Osteocyte (in vitro differentiated cells): Measurements from ENCODE around the gene ZNF516. TPM values are rescaled to one million over a fixed set of nuclear protein-coding genes. Genes with fewer than 3 reads are reported as not detected.

Experiments
- DNase-seq: peaks from one replicate; pipeline ENCODE4 v3.0.0; 2021; ENCODE audit warnings: mixed read lengths; ENCODE audit not compliant: unreplicated experiment; ENCODE audit errors: extremely low spot score
- H3K27ac Mint-ChIP-seq: one replicate; pipeline ENCODE4 v1.8.0; 2021; ENCODE audit warnings: mild to moderate bottlenecking, mixed read lengths; ENCODE audit not compliant: unreplicated experiment
- H3K27me3 Mint-ChIP-seq: one replicate; pipeline ENCODE4 v1.8.0; 2021; ENCODE audit warnings: mixed read lengths; ENCODE audit not compliant: unreplicated experiment
- H3K36me3 Mint-ChIP-seq: one replicate; pipeline ENCODE4 v1.8.0; 2021; ENCODE audit warnings: mixed read lengths; ENCODE audit not compliant: unreplicated experiment
- H3K4me1 Mint-ChIP-seq: one replicate; pipeline ENCODE4 v1.8.0; 2021; ENCODE audit warnings: mixed read lengths; ENCODE audit not compliant: unreplicated experiment
- H3K4me3 Mint-ChIP-seq: one replicate; pipeline ENCODE4 v1.8.0; 2021; ENCODE audit warnings: mild to moderate bottlenecking, moderate library complexity, mixed read lengths; ENCODE audit not compliant: unreplicated experiment
- H3K9me3 Mint-ChIP-seq: one replicate; pipeline ENCODE4 v1.8.0; 2021; ENCODE audit warnings: mixed read lengths; ENCODE audit not compliant: unreplicated experiment
- CTCF ChIP-seq: fragments of 200-600 bp; sonication (generic); IDR thresholded peaks from 2 replicates; pipeline ENCODE4 v1.5.0; 2021; ENCODE audit warnings: antibody characterized with exemption, mild to moderate bottlenecking, moderate library complexity
- total RNA-seq: library from RNA; stranded (reverse); gene quantifications from 2 replicates; pipeline ENCODE4 v1.2.1, GENCODE V29; 2021

ZNF516 gene
- total RNA-seq, 1 donor from 2014 or later: 36.3 TPM

- DNase-seq: no peak
- Mint-ChIP-seq H3K4me3 (no peak overlapping the region), H3K9me3 (no peaks in the 10 kb centered on the region), H3K4me1 (peaks cover 49% of the 10 kb centered on the region), H3K27ac (no peak overlapping the region), H3K36me3 (no peaks in the 10 kb centered on the region), H3K27me3 (no peaks in the 10 kb centered on the region)
- TF ChIP-seq CTCF: no peak
These were observed 6.0 kb downstream of the ZNF516 start for GRCh38 chr18:76489081-76489480.

GRCh38 chr18:76488190-76488589 lies 6.9 kb downstream of the ZNF516 start:
- no peaks in the 10 kb centered on the region for H3K9me3 Mint-ChIP-seq
- H3K4me3 Mint-ChIP-seq: no peak overlapping the region
- no peaks in the 10 kb centered on the region for H3K27me3 Mint-ChIP-seq
- H3K27ac Mint-ChIP-seq: no peak overlapping the region
- H3K36me3 Mint-ChIP-seq: peaks cover 3% of the 10 kb centered on the region
- no peak for TF ChIP-seq CTCF
- DNase-seq: no peak
- H3K4me1 Mint-ChIP-seq: peaks cover 43% of the 10 kb centered on the region

- Mint-ChIP-seq H3K4me3 (no peak overlapping the region), H3K36me3 (peaks cover 3% of the 10 kb centered on the region), H3K9me3 (no peaks in the 10 kb centered on the region), H3K4me1 (peaks cover 43% of the 10 kb centered on the region), H3K27ac (no peak overlapping the region), H3K27me3 (no peaks in the 10 kb centered on the region)
- no peak for TF ChIP-seq CTCF
- DNase-seq: no peak
These were observed 7.3 kb downstream of the ZNF516 start for GRCh38 chr18:76487782-76488181.

- no peak for DNase-seq
- H3K9me3 Mint-ChIP-seq: no peaks in the 10 kb centered on the region
These were observed 8.0 kb downstream of the ZNF516 start for GRCh38 chr18:76487070-76487469.

GRCh38 chr18:76486574-76486973 lies 8.5 kb downstream of the ZNF516 start:
- no peak for TF ChIP-seq CTCF
- no peak overlapping the region for H3K27ac Mint-ChIP-seq
- no peaks in the 10 kb centered on the region for H3K27me3 Mint-ChIP-seq
- peaks cover 43% of the 10 kb centered on the region for H3K4me1 Mint-ChIP-seq
- no peak overlapping the region for H3K4me3 Mint-ChIP-seq
- H3K36me3 Mint-ChIP-seq: peaks cover 12% of the 10 kb centered on the region
- DNase-seq: no peak
- no peaks in the 10 kb centered on the region for H3K9me3 Mint-ChIP-seq

More at GRCh38 chr18:76487070-76487469, 8.0 kb downstream of the ZNF516 start:
- peaks cover 9% of the 10 kb centered on the region for H3K36me3 Mint-ChIP-seq
- no peaks in the 10 kb centered on the region for H3K27me3 Mint-ChIP-seq
- H3K4me1 Mint-ChIP-seq: peaks cover 43% of the 10 kb centered on the region
- no peak overlapping the region for H3K4me3 Mint-ChIP-seq
- no peak for TF ChIP-seq CTCF
- H3K27ac Mint-ChIP-seq: no peak overlapping the region
